ENCODE measurements around the gene VGLL1.
A peak's percentile ranks its signal among the peaks of the same experiment; 100 is the strongest.

VGLL1 gene

GRCh38 chrX:136531951-136532350, at the start of gene VGLL1:
TSS of gene VGLL1 (plus strand) at chrX:136532215. CDS start at chrX:136536021, 3,806 bp downstream.
- no peak for DNase-seq

- no peak for DNase-seq
Measured at GRCh38 chrX:136487647-136488046, 44.4 kb upstream of the VGLL1 start, which contains the start of gene BRS3. TSS of gene BRS3 (plus strand) at chrX:136487947. CDS start at chrX:136488115, 168 bp downstream.

- DNase-seq, result peak; percentile 3
Measured at GRCh38 chrX:136488706-136489105, 43.3 kb upstream of the VGLL1 start.

- DNase-seq, result no peak
Measured at GRCh38 chrX:136491832-136492231, 40.2 kb upstream of the VGLL1 start.

GRCh38 chrX:136493011-136493410, 39.0 kb upstream of the VGLL1 start:
- DNase-seq, result no peak

GRCh38 chrX:136495043-136495442, 37.0 kb upstream of the VGLL1 start:
- DNase-seq, result no peak

GRCh38 chrX:136496186-136496763, 35.7 kb upstream of the VGLL1 start:
- DNase-seq, result no peak

- DNase-seq, result peak; percentile 68
Measured at GRCh38 chrX:136496764-136497555, 35.1 kb upstream of the VGLL1 start.

- no peak for DNase-seq
Measured at GRCh38 chrX:136497556-136498052, 34.4 kb upstream of the VGLL1 start, which contains the start of gene HTATSF1. TSS of gene HTATSF1 (plus strand) at chrX:136497592. CDS start at chrX:136497685, 93 bp downstream.

GRCh38 chrX:136519069-136519468, 12.9 kb upstream of the VGLL1 start:
- no peak for DNase-seq

GRCh38 chrX:136523770-136524169, 8.2 kb upstream of the VGLL1 start:
- no peak for DNase-seq

- peak; percentile 51 for DNase-seq
Measured at GRCh38 chrX:136525738-136526606, 6.0 kb upstream of the VGLL1 start.

GRCh38 chrX:136528645-136529315, 3.2 kb upstream of the VGLL1 start:
- no peak for DNase-seq

- no peak for DNase-seq
Measured at GRCh38 chrX:136529795-136530194, 2.2 kb upstream of the VGLL1 start.

- no peak for DNase-seq
Measured at GRCh38 chrX:136534131-136534530, 2.1 kb downstream of the VGLL1 start.

GRCh38 chrX:136538811-136539210, 6.8 kb downstream of the VGLL1 start:
- no peak for DNase-seq

- no peak for DNase-seq
Measured at GRCh38 chrX:136540226-136540625, 8.2 kb downstream of the VGLL1 start.

- DNase-seq, result no peak
Measured at GRCh38 chrX:136541294-136541693, 9.3 kb downstream of the VGLL1 start.

GRCh38 chrX:136542281-136542680, 10.3 kb downstream of the VGLL1 start:
- no peak for DNase-seq

- no peak for DNase-seq
Measured at GRCh38 chrX:136546371-136546781, 14.4 kb downstream of the VGLL1 start.

GRCh38 chrX:136549226-136549625, 17.2 kb downstream of the VGLL1 start:
- DNase-seq, result peak; percentile 16

GRCh38 chrX:136551410-136551809, 19.4 kb downstream of the VGLL1 start:
- no peak for DNase-seq

GRCh38 chrX:136555694-136556093, 23.7 kb downstream of the VGLL1 start:
- DNase-seq, result no peak
